Measurements from ENCODE around the gene TRAPPC5. TPM values are rescaled to one million over a fixed set of nuclear protein-coding genes. Genes with fewer than 3 reads are reported as not detected.

TRAPPC5 gene
- total and polyA plus RNA-seq, 2 experiments from 2014 or later, result 78.3 to 252 TPM

DNA sequence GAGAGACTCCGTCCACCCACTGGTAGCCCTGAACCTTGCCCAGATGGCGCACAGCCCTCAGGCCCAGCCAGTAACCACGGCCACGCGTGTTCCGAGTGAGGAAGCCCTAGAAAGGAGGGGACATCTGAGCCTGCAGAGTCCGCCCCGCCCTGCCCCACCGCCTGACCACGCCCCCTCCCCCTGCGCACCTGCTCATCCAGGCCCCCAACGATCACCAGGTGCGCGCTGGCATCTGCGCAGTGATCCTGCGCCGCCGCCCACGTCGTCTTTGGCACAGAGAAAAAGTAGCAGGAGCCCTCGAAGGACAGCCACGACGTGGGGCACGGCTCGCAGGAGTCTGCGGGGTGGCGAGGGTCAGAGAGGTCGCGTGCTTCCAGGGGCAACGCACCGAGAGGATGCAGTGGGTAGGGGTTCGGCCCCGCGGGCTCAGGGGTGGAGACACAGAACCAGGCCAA, 49.2 kb downstream of the TRAPPC5 start:
- Mint-ChIP-seq H3K4me1 (peaks cover 14% of the 10 kb centered on the region), H3K9me3 (no peaks in the 10 kb centered on the region; the same call in 2 of the 3 replicates), H3K4me3 (peak overlapping the region; percentile 74), H3K27me3 (ENCODE audit: insufficient read depth, low read depth, poor library complexity) (peaks cover 43% of the 10 kb centered on the region), H3K36me3 (ENCODE audit: low read depth) (no peaks in the 10 kb centered on the region), H3K27ac (no peak overlapping the region)
- Histone ChIP-seq H3K79me2 (replicated peaks; ENCODE audit: insufficient read depth) (no peaks in the 10 kb centered on the region), H3K27me3 (ENCODE audit: insufficient read depth) (peaks cover 56% of the 10 kb centered on the region), H3K27ac (ENCODE audit: low read depth) (no peak overlapping the region), H3F3A (replicated peaks; ENCODE audit: low read depth) (no peaks in the 10 kb centered on the region), H3K36me3 (ENCODE audit: insufficient read depth) (no peaks in the 10 kb centered on the region), H3K4me1 (ENCODE audit: insufficient read depth) (peaks cover 5% of the 10 kb centered on the region; the same call in 1 of the 2 replicates), H3K9me2 (ENCODE audit: insufficient read depth) (no peaks in the 10 kb centered on the region), H3K4me3 (peak overlapping the region; percentile 66), H2AFZ (peak overlapping the region; percentile 94), H3K4me2 (peak overlapping the region; percentile 85), H4K20me1 (replicated peaks; ENCODE audit: insufficient read depth) (no peaks in the 10 kb centered on the region)
- peak; percentile 78 for ATAC-seq
- TF ChIP-seq STAT1 (IDR thresholded peaks at IDR 0.05; ENCODE audit: unreplicated experiment), result no peak
- TF ChIP-seq, protein P1, sequence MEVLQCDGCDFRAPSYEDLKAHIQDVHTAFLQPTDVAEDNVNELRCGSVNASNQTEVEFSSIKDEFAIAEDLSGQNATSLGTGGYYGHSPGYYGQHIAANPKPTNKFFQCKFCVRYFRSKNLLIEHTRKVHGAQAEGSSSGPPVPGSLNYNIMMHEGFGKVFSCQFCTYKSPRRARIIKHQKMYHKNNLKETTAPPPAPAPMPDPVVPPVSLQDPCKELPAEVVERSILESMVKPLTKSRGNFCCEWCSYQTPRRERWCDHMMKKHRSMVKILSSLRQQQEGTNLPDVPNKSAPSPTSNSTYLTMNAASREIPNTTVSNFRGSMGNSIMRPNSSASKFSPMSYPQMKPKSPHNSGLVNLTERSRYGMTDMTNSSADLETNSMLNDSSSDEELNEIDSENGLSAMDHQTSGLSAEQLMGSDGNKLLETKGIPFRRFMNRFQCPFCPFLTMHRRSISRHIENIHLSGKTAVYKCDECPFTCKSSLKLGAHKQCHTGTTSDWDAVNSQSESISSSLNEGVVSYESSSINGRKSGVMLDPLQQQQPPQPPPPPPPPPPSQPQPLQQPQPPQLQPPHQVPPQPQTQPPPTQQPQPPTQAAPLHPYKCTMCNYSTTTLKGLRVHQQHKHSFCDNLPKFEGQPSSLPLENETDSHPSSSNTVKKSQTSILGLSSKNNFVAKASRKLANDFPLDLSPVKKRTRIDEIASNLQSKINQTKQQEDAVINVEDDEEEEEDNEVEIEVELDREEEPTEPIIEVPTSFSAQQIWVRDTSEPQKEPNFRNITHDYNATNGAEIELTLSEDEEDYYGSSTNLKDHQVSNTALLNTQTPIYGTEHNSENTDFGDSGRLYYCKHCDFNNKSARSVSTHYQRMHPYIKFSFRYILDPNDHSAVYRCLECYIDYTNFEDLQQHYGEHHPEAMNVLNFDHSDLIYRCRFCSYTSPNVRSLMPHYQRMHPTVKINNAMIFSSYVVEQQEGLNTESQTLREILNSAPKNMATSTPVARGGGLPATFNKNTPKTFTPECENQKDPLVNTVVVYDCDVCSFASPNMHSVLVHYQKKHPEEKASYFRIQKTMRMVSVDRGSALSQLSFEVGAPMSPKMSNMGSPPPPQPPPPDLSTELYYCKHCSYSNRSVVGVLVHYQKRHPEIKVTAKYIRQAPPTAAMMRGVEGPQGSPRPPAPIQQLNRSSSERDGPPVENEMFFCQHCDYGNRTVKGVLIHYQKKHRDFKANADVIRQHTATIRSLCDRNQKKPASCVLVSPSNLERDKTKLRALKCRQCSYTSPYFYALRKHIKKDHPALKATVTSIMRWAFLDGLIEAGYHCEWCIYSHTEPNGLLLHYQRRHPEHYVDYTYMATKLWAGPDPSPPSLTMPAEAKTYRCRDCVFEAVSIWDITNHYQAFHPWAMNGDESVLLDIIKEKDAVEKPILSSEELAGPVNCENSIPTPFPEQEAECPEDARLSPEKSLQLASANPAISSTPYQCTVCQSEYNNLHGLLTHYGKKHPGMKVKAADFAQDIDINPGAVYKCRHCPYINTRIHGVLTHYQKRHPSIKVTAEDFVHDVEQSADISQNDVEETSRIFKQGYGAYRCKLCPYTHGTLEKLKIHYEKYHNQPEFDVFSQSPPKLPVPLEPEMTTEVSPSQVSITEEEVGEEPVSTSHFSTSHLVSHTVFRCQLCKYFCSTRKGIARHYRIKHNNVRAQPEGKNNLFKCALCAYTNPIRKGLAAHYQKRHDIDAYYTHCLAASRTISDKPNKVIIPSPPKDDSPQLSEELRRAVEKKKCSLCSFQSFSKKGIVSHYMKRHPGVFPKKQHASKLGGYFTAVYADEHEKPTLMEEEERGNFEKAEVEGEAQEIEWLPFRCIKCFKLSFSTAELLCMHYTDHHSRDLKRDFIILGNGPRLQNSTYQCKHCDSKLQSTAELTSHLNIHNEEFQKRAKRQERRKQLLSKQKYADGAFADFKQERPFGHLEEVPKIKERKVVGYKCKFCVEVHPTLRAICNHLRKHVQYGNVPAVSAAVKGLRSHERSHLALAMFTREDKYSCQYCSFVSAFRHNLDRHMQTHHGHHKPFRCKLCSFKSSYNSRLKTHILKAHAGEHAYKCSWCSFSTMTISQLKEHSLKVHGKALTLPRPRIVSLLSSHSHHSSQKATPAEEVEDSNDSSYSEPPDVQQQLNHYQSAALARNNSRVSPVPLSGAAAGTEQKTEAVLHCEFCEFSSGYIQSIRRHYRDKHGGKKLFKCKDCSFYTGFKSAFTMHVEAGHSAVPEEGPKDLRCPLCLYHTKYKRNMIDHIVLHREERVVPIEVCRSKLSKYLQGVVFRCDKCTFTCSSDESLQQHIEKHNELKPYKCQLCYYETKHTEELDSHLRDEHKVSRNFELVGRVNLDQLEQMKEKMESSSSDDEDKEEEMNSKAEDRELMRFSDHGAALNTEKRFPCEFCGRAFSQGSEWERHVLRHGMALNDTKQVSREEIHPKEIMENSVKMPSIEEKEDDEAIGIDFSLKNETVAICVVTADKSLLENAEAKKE (CRISPR knock-in tag; IDR thresholded peaks at IDR 0.05), result no peak
- peak; percentile 16 for TF ChIP-seq EZH2 (IDR thresholded peaks at IDR 0.05; ENCODE audit: low read depth, unreplicated experiment)
- TF ChIP-seq, protein P2, sequence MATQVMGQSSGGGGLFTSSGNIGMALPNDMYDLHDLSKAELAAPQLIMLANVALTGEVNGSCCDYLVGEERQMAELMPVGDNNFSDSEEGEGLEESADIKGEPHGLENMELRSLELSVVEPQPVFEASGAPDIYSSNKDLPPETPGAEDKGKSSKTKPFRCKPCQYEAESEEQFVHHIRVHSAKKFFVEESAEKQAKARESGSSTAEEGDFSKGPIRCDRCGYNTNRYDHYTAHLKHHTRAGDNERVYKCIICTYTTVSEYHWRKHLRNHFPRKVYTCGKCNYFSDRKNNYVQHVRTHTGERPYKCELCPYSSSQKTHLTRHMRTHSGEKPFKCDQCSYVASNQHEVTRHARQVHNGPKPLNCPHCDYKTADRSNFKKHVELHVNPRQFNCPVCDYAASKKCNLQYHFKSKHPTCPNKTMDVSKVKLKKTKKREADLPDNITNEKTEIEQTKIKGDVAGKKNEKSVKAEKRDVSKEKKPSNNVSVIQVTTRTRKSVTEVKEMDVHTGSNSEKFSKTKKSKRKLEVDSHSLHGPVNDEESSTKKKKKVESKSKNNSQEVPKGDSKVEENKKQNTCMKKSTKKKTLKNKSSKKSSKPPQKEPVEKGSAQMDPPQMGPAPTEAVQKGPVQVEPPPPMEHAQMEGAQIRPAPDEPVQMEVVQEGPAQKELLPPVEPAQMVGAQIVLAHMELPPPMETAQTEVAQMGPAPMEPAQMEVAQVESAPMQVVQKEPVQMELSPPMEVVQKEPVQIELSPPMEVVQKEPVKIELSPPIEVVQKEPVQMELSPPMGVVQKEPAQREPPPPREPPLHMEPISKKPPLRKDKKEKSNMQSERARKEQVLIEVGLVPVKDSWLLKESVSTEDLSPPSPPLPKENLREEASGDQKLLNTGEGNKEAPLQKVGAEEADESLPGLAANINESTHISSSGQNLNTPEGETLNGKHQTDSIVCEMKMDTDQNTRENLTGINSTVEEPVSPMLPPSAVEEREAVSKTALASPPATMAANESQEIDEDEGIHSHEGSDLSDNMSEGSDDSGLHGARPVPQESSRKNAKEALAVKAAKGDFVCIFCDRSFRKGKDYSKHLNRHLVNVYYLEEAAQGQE (IDR thresholded peaks at IDR 0.05; ENCODE audit: unreplicated experiment), result no peak
- peak; percentile 80 for DNase-seq (ENCODE audit: low spot score)
